ENCODE results near the gene TRIM17. TPM values are rescaled to one million over a fixed set of nuclear protein-coding genes. Genes with fewer than 3 reads are reported as not detected.
A peak's percentile ranks its signal among the peaks of the same experiment; 100 is the strongest.

TRIM17 gene
- total and polyA plus RNA-seq, 9 of the 15 experiments (the other 6 are each of a cell fraction or from before 2014, with no cell fraction given) = not detected

- TF ChIP-seq ZNF318 (IDR thresholded peaks at IDR 0.05; ENCODE audit: borderline replicate concordance in 1 of 2, low read depth in 1 of 2) (no peak), GATAD2B (IDR thresholded peaks at IDR 0.05; ENCODE audit: borderline replicate concordance) (no peak), CREB1 (IDR thresholded peaks at IDR 0.05) (peak; percentile 48), CREB1 (CRISPR knock-in tag; IDR thresholded peaks at IDR 0.05) (peak; percentile 52; the same call in 1 of the 2 replicates), ZNF668 (CRISPR knock-in tag; IDR thresholded peaks at IDR 0.05) (no peak), ATF7 (IDR thresholded peaks at IDR 0.05) (peak; percentile 66), NEUROD1 (IDR thresholded peaks at IDR 0.05; ENCODE audit: borderline replicate concordance, low read depth, low read length, partially characterized antibody) (peak; percentile 63), MCM7 (IDR thresholded peaks at IDR 0.05) (no peak), NCOR1 (IDR thresholded peaks at IDR 0.05) (no peak), RBM39 (optimal IDR thresholded peaks at IDR 0.05; ENCODE audit: low read depth, low read length) (no peak), GTF2A2 (tag; IDR thresholded peaks at IDR 0.05) (no peak), USF2 (CRISPR knock-in tag; IDR thresholded peaks at IDR 0.05) (no peak), RAD51 (IDR thresholded peaks at IDR 0.05; ENCODE audit: borderline replicate concordance, low read depth) (no peak; the same call in 1 of the 2 replicates), PCBP1 (IDR thresholded peaks at IDR 0.05; ENCODE audit: low read depth, low read length, poor library complexity, severe bottlenecking) (peak; percentile 46), ZNF707 (CRISPR knock-in tag; conservative IDR thresholded peaks at IDR 0.05) (no peak), FUS (optimal IDR thresholded peaks at IDR 0.05; ENCODE audit: low read depth, low read length) (no peak), CBX5 (IDR thresholded peaks at IDR 0.05; ENCODE audit: borderline replicate concordance, low read depth) (no peak), TCF15 (CRISPR knock-in tag; IDR thresholded peaks at IDR 0.05) (no peak), EP400 (IDR thresholded peaks at IDR 0.05) (peak; percentile 74)
Observed at GRCh38 chr1:228459091-228459993, 42.7 kb upstream of the TRIM17 start (continued).

Measured in K562 (cell line).